H1 (cell line): ENCODE data around the gene CGNL1. TPM values are rescaled to one million over a fixed set of nuclear protein-coding genes. Genes with fewer than 3 reads are reported as not detected.

ENCODE experiments used
- CTCF ChIA-PET: fragments of 300-600 bp; sonication (Branson Sonifier 250); formaldehyde crosslinking; loops from one replicate; lab custom pipeline; 2021; ENCODE audit not compliant: partially characterized antibody; lab: Charles Lee
- POLR2A ChIA-PET: fragments of 300-600 bp; sonication (Branson Sonifier 250); formaldehyde crosslinking; loops from one replicate; lab custom pipeline; 2021; ENCODE audit warnings: inconsistent platforms; ENCODE audit not compliant: partially characterized antibody; lab: Charles Lee
- DNase-seq, 2 experiments: peaks; one replicate each; pipeline versions ENCODE4 v3.0.0 to v3.0.0-alpha.2; 2010 to 2022; ENCODE audit warnings: low spot score in 2 of 2, low read depth in 1 of 2, mixed read lengths in 1 of 2
- FAIRE-seq: peaks from 2 replicates; lab custom pipeline; 2011; peaks lifted over from hg19 to GRCh38; lab: Jason Lieb, UNC
- H2AFZ ChIP-seq: 2 replicates; pipeline ENCODE4 v1.8.1; 2012; ENCODE audit warnings: low read length, inconsistent platforms
- H2AK5ac ChIP-seq: 2 replicates; pipeline ENCODE4 v1.6.1; 2013; ENCODE audit warnings: low read depth, low read length
- H2BK120ac ChIP-seq: replicated peaks from 2 replicates; pipeline ENCODE3; 2013; ENCODE audit warnings: low read depth, low read length, inconsistent platforms
- H2BK12ac ChIP-seq: 2 replicates; pipeline ENCODE4 v1.6.1; 2013; ENCODE audit warnings: low read depth, low read length
- H2BK15ac ChIP-seq: 2 replicates; pipeline ENCODE4 v1.6.1; 2013; ENCODE audit warnings: low read length
- H2BK20ac ChIP-seq: 2 replicates; pipeline ENCODE4 v1.6.1; 2013; ENCODE audit warnings: low read length
- H2BK5ac ChIP-seq: 2 replicates; pipeline ENCODE4 v1.6.1; 2013; ENCODE audit warnings: low read depth, low read length
- H3K14ac ChIP-seq: 2 replicates; pipeline ENCODE4 v1.6.1; 2013; ENCODE audit warnings: inconsistent platforms; ENCODE audit not compliant: insufficient read length
- H3K18ac ChIP-seq: 2 replicates; pipeline ENCODE4 v1.6.1; 2013; ENCODE audit warnings: low read length; ENCODE audit errors: extremely low read depth
- H3K23ac ChIP-seq: 2 replicates; pipeline ENCODE4 v1.6.1; 2013; ENCODE audit warnings: inconsistent platforms; ENCODE audit not compliant: insufficient read length
- H3K23me2 ChIP-seq: 2 replicates; pipeline ENCODE4 v1.6.1; 2013; ENCODE audit warnings: low read depth, low read length
- H3K27ac ChIP-seq: 2 replicates; pipeline ENCODE4 v1.6.1; 2011; ENCODE audit warnings: low read depth, low read length, inconsistent platforms
- H3K27me3 ChIP-seq, 4 experiments: replicated peaks in 1 of 4; 1 replicate in 1 of 4; 2 replicates in 3 of 4; pipeline versions ENCODE4 v1.6.1 to v1.8.1; 2011 to 2013; ENCODE audit warnings: low read length in 3 of 4, mild to moderate bottlenecking in 3 of 4, inconsistent platforms in 2 of 4, mixed read lengths in 2 of 4, moderate library complexity in 1 of 4; ENCODE audit not compliant: control insufficient read depth in 3 of 4, insufficient read depth in 3 of 4; ENCODE audit errors: extremely low read depth in 1 of 4
- H3K36me3 ChIP-seq, 4 experiments: 2 replicates each; pipeline versions ENCODE4 v1.6.1 to v1.8.1; 2011 to 2013; ENCODE audit warnings: mild to moderate bottlenecking in 4 of 4, low read length in 3 of 4, moderate library complexity in 2 of 4, control low read depth in 1 of 4, inconsistent platforms in 1 of 4; ENCODE audit not compliant: insufficient read depth in 4 of 4, control insufficient read depth in 2 of 4
- H3K4ac ChIP-seq: replicated peaks from 2 replicates; pipeline ENCODE3; 2013; ENCODE audit warnings: low read length, low read depth, mixed read lengths, inconsistent platforms; ENCODE audit not compliant: insufficient read length
- H3K4me1 ChIP-seq, 4 experiments: replicated peaks in 1 of 4; 1 replicate in 1 of 4; 2 replicates in 3 of 4; pipeline versions ENCODE4 v1.6.1 to v1.8.1; 2011 to 2013; ENCODE audit warnings: low read length in 3 of 4, inconsistent platforms in 2 of 4, mixed read lengths in 1 of 4; ENCODE audit not compliant: insufficient read depth in 4 of 4, control insufficient read depth in 3 of 4
- H3K4me2 ChIP-seq, 2 experiments: 2 replicates each; pipeline versions ENCODE4 v1.6.1 to v1.8.1; 2011 to 2013; ENCODE audit warnings: low read depth in 2 of 2, low read length in 2 of 2, control low read depth in 1 of 2, inconsistent platforms in 1 of 2, mild to moderate bottlenecking in 1 of 2; ENCODE audit not compliant: insufficient read depth in 1 of 2
- H3K4me3 ChIP-seq, 4 experiments: fragments of 200-600, 300-600 bp in 1 of 4; sonication (generic), shearing (Covaris generic), sonication (Bioruptor Twin) in 1 of 4; 2 replicates each; pipeline versions ENCODE4 v1.5.1 to v1.8.1; 2011 to 2016; ENCODE audit warnings: low read length in 4 of 4, low read depth in 3 of 4, control low read depth in 2 of 4, inconsistent platforms in 2 of 4, mild to moderate bottlenecking in 2 of 4, mixed read lengths in 1 of 4, moderate library complexity in 1 of 4; ENCODE audit not compliant: insufficient read depth in 2 of 4; ENCODE audit errors: extremely low read depth in 1 of 4
- H3K56ac ChIP-seq: replicated peaks from 2 replicates; pipeline ENCODE3; 2013; ENCODE audit warnings: low read depth, mild to moderate bottlenecking, mixed read lengths, low read length, inconsistent platforms; ENCODE audit not compliant: insufficient read length
- H3K79me1 ChIP-seq: 2 replicates; pipeline ENCODE4 v1.6.1; 2013; ENCODE audit warnings: low read depth, low read length, control low read depth
- H3K79me2 ChIP-seq, 2 experiments: 2 replicates each; pipeline versions ENCODE4 v1.6.1 to v1.8.1; 2012 to 2013; ENCODE audit warnings: low read length in 2 of 2, mild to moderate bottlenecking in 2 of 2, inconsistent platforms in 1 of 2; ENCODE audit not compliant: insufficient read depth in 2 of 2, control insufficient read depth in 1 of 2
- H3K9ac ChIP-seq, 4 experiments: replicated peaks in 1 of 4; 1 replicate in 1 of 4; 2 replicates in 3 of 4; pipeline versions ENCODE4 v1.6.1 to v1.8.1; 2011 to 2013; ENCODE audit warnings: low read depth in 3 of 4, low read length in 3 of 4, control low read depth in 2 of 4, mild to moderate bottlenecking in 2 of 4, moderate library complexity in 2 of 4, inconsistent platforms in 1 of 4; ENCODE audit errors: extremely low read depth in 1 of 4
- H3K9me3 ChIP-seq, 2 experiments: 2 replicates each; pipeline versions ENCODE4 v1.6.1 to v1.8.1; 2012 to 2013; ENCODE audit warnings: mild to moderate bottlenecking in 2 of 2, moderate library complexity in 2 of 2, control low read depth in 1 of 2, inconsistent platforms in 1 of 2, low read depth in 1 of 2, low read length in 1 of 2, mixed read lengths in 1 of 2; ENCODE audit not compliant: insufficient read depth in 2 of 2
- H4K20me1 ChIP-seq, 2 experiments: replicated peaks in 1 of 2; 2 replicates each; pipeline versions ENCODE3 to v1.8.1; 2011 to 2013; ENCODE audit warnings: inconsistent platforms in 2 of 2, low read length in 2 of 2, mild to moderate bottlenecking in 1 of 2; ENCODE audit not compliant: insufficient read depth in 2 of 2, control insufficient read depth in 1 of 2
- H4K5ac ChIP-seq: 2 replicates; pipeline ENCODE4 v1.6.1; 2013; ENCODE audit warnings: low read length, low read depth, mixed read lengths, inconsistent platforms; ENCODE audit not compliant: insufficient read length
- H4K8ac ChIP-seq: 2 replicates; pipeline ENCODE4 v1.8.0; 2013; ENCODE audit warnings: mild to moderate bottlenecking, moderate library complexity, low read length, inconsistent platforms; ENCODE audit not compliant: insufficient read depth; ENCODE audit errors: extremely low read depth
- H4K91ac ChIP-seq: replicated peaks from 2 replicates; pipeline ENCODE3; 2013; ENCODE audit warnings: low read length, mixed read lengths, inconsistent platforms; ENCODE audit not compliant: insufficient read length
- ATF2 ChIP-seq: IDR thresholded peaks from 2 replicates; pipeline ENCODE4 v1.6.1; 2012; ENCODE audit warnings: low read length, inconsistent platforms
- GABPA ChIP-seq: IDR thresholded peaks from 2 replicates; pipeline ENCODE4 v1.6.1; 2011; ENCODE audit warnings: mild to moderate bottlenecking, low read length, moderate library complexity, borderline replicate concordance; ENCODE audit not compliant: insufficient read depth
- POLR2AphosphoS5 ChIP-seq: IDR thresholded peaks from 2 replicates; pipeline ENCODE4 v1.6.1; 2011; ENCODE audit warnings: low read depth, low read length
- TBP ChIP-seq: IDR thresholded peaks from 2 replicates; pipeline ENCODE4 v1.6.1; 2011; ENCODE audit warnings: low read depth, low read length, improper control_type of control experiment
- TCF12 ChIP-seq: IDR thresholded peaks from 2 replicates; pipeline ENCODE4 v1.6.1; 2011; ENCODE audit warnings: low read depth, mild to moderate bottlenecking, low read length
- WGBS, 2 experiments: shearing (Covaris generic) in 1 of 2; methylation state at CpG; one replicate each; pipeline versions ENCODE4 v1.1.6 to v1.1.7; 2013 to 2015; ENCODE audit warnings: low lambda C conversion rate in 2 of 2, mixed read lengths in 2 of 2, inconsistent platforms in 1 of 2, low coverage in 1 of 2, missing lambda C conversion rate in 1 of 2; ENCODE audit not compliant: insufficient replicate concordance in 2 of 2, insufficient coverage in 1 of 2, insufficient read length in 1 of 2; ENCODE audit errors: extremely low coverage in 1 of 2, missing lambda C conversion rate in 1 of 2; 5-methylcytosine and 5-hydroxymethylcytosine counted together
- polyA plus RNA-seq, 7 experiments: library from polyadenylated mRNA; depleted of rRNA in 3 of 7; stranded (reverse) in 5 of 7; unstranded in 2 of 7; fragments of >200 nt in 5 of 7; fragments of 200-250 nt in 2 of 7; gene quantifications; 1 replicate in 5 of 7; 2 replicates in 1 of 7; 4 replicates in 1 of 7; pipeline versions ENCODE4 v1.2.1 to v1.2.3, GENCODE V29; 2011 to 2013; ENCODE audit warnings: missing spikeins in 2 of 7, mixed read lengths in 2 of 7
- total RNA-seq: library from RNA; stranded (reverse); fragmentation: NEBNext Ultra II Directional; extraction: Animal tissue kit (Norgen Biotek cat#: 25700); gene quantifications from 2 replicates; pipeline ENCODE4 v1.2.1, GENCODE V29; 2021

CGNL1 gene
- total and polyA plus RNA-seq, 2 of the 8 experiments (the other 6 are each of a cell fraction or from before 2014, with no cell fraction given), result 21.8 to 75.6 TPM

DNA sequence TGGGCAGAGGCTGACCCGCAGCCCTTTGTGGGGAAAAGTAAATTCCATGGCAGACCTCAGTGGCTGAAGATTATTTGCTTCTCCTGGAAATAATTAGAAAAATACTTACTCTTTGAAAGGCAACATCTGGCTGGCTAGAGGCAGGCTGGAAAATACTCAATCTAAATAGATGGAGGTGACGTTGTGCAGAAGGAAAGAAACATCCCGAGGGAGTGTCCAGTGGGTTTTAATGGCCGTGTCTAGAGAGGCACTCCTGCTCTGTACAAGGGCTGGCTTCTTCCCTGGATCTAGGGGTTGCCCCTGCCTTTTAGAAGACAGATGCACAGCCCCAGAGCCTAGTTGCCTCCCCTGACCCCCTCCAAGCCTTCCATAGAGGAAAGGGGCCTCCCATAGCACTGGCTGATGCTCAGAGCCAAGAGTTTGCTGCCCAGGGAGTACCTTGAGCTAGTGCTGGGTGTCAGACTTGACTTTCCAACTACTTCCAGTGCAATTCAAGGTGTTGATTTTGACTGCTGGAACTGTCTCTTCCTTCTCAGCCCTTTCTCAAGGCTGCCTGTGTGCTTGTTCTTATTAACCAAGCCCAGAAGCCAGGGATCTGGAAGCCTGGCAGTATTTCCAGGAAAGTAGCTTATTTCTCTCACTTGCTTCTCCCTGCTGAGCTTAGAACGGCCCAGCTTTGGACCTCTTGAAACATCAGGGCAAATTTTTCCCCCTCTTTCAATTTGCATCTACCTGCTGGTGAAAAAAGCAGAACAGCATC is 27.4 kb downstream of the CGNL1 start:
- no peak overlapping the region for H2BK15ac ChIP-seq
- WGBS, 2 experiments, result 83% methylated on average over 5 of the region's 5 CpGs; no CpG with 5 or more reads in 1 of the 2 experiments
- POLR2A ChIA-PET, result interaction anchor here (1.2 to 12.7 kb wide), 5 partner anchors 13 to 151 kb away, joined by 3 to 103 read pairs (median 9); no protein-coding TSS in a partner anchor
- peaks cover 11% of the 10 kb centered on the region for H3K79me1 ChIP-seq
- H3K4me2 ChIP-seq, result no peak overlapping the region; a peak in 1 of 4 replicates
- no peak for DNase-seq
- no peak for FAIRE-seq
- no peak overlapping the region for H3K56ac ChIP-seq
- H3K23me2 ChIP-seq, result no peaks in the 10 kb centered on the region
- no peak overlapping the region for H3K18ac ChIP-seq
- no peak overlapping the region for H4K8ac ChIP-seq
- no peak overlapping the region for H3K4ac ChIP-seq
- H3K14ac ChIP-seq, result no peak overlapping the region
- H3K9ac ChIP-seq, result no peak overlapping the region
- peaks cover 7 to 24% (median 14%) of the 10 kb centered on the region in 4 experiments for H3K4me1 ChIP-seq
- H2BK120ac ChIP-seq, result no peak overlapping the region
- H2AFZ ChIP-seq, result no peak overlapping the region
- H4K20me1 ChIP-seq, result peaks cover 0 to 2% of the 10 kb centered on the region in 2 experiments
- H2BK5ac ChIP-seq, result no peak overlapping the region
- H3K27me3 ChIP-seq, result no peaks in the 10 kb centered on the region
- no peak overlapping the region for H2BK20ac ChIP-seq
- no peak overlapping the region; the same call in 1 of the 2 replicates for H2AK5ac ChIP-seq
- H4K5ac ChIP-seq, result no peak overlapping the region
- no peak overlapping the region for H4K91ac ChIP-seq
- CTCF ChIA-PET, result interaction anchor here (1.0 to 2.0 kb wide), 6 partner anchors 9 to 124 kb away, joined by 3 to 8 read pairs (median 4); no protein-coding TSS in a partner anchor
- no peaks in the 10 kb centered on the region; a peak in 1 of 4 replicates for H3K9me3 ChIP-seq
- no peak overlapping the region for H2BK12ac ChIP-seq
- no peak overlapping the region for H3K27ac ChIP-seq
- TF ChIP-seq ATF2, result no peak
- no peak for TF ChIP-seq POLR2AphosphoS5
- TF ChIP-seq TBP, result no peak
- no peak for TF ChIP-seq GABPA
- no peak for TF ChIP-seq TCF12
- TF ChIP-seq, all 59 proteins: peak for 0
- Histone ChIP-seq H3K4me3 (no peak overlapping the region), H3K36me3 (peaks cover 0 to 27% (median 0%) of the 10 kb centered on the region in 4 experiments; a peak in 3 of 8 replicates), H3K79me2 (peaks cover 0 to 85% of the 10 kb centered on the region in 2 experiments; a peak in 2 of 4 replicates), H3K23ac (no peak overlapping the region)
